BE2C (cell line): ENCODE data around the gene RDH5.

Experiments used
- DNase-seq: peaks from one replicate; pipeline ENCODE4 v3.0.0-alpha.2; 2020
- H3K27me3 ChIP-seq: fragments of 250-450 bp; sonication (Bioruptor Pico); 2 replicates; pipeline ENCODE4 v1.5.1; 2020; ENCODE audit warnings: mild to moderate bottlenecking
- H3K36me3 ChIP-seq: fragments of 250-450 bp; sonication (Bioruptor Pico); 2 replicates; pipeline ENCODE4 v1.5.1; 2020; ENCODE audit warnings: mild to moderate bottlenecking
- H3K4me1 ChIP-seq: fragments of 250-450 bp; sonication (Bioruptor Pico); 2 replicates; pipeline ENCODE4 v1.5.1; 2020
- H3K4me3 ChIP-seq: 2 replicates; pipeline ENCODE4 v1.5.1; 2011; ENCODE audit warnings: low read depth, low read length
- H3K9me3 ChIP-seq: fragments of 250-450 bp; sonication (Bioruptor Pico); 2 replicates; pipeline ENCODE4 v1.5.1; 2020
- CTCF ChIP-seq: IDR thresholded peaks from 2 replicates; pipeline ENCODE4 v1.5.1; 2012; ENCODE audit warnings: mild to moderate bottlenecking, low read depth, low read length

Gene RDH5

DNA sequence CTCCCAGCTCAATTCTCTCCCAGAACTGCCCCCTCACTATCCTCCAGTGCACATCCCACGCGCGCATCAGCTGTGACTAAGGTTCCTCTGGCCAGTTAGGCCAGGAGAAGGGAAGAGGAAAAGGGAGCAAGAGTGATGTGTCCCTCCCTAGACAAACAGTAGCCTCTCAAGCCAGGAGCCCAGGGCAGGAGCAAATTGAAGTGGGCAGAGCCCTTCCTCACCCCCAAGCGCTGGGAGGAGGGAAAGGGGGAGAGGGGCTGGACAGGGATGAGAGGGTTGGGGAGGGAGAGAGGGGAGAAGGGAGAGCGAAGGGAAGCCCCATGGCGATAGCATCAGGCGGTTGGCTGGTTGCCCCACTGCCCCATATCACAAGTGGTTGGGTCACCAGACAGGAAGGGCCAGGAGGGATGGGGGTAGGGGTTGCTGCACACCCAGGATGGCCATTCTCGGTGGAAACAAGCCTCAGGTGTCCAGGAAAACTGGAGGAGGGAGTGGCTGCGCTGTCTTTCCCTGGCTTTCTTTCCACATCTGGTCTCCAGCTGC, 7.5 kb downstream of the RDH5 start:
- peak; percentile 46 for DNase-seq
- no peak for TF ChIP-seq CTCF
- Histone ChIP-seq H3K36me3 (peaks cover 18% of the 10 kb centered on the region), H3K4me3 (peak overlapping the region; percentile 61), H3K4me1 (no peaks in the 10 kb centered on the region; the same call in 1 of the 2 replicates), H3K27me3 (no peaks in the 10 kb centered on the region), H3K9me3 (no peaks in the 10 kb centered on the region)

GRCh38 chr12:55728186-55728938, 8.2 kb downstream of the RDH5 start:
- peak; percentile 61 for DNase-seq
- no peaks in the 10 kb centered on the region for H3K9me3 ChIP-seq

GRCh38 chr12:55728939-55729818, 9.0 kb downstream of the RDH5 start, which contains the start of gene CD63:
TSS of gene CD63 (minus strand) at chr12:55729009. CDS start at chr12:55728341, 668 bp downstream.
- no peaks in the 10 kb centered on the region; the same call in 1 of the 2 replicates for H3K4me1 ChIP-seq
- peak within 1 kb of the TSS; percentile 61 for H3K4me3 ChIP-seq
- peak; percentile 94 for DNase-seq
- TF ChIP-seq CTCF: no peak
- no peaks in the 10 kb centered on the region for H3K9me3 ChIP-seq
- peaks cover 13% of the 10 kb centered on the region for H3K36me3 ChIP-seq
- H3K27me3 ChIP-seq: no peaks in the 10 kb centered on the region

More at GRCh38 chr12:55728186-55728938, 8.2 kb downstream of the RDH5 start:
- Histone ChIP-seq H3K36me3 (peaks cover 18% of the 10 kb centered on the region), H3K4me3 (peak overlapping the region; percentile 61), H3K4me1 (no peaks in the 10 kb centered on the region; the same call in 1 of the 2 replicates), H3K27me3 (no peaks in the 10 kb centered on the region)
- no peak for TF ChIP-seq CTCF

GRCh38 chr12:55729819-55730818, 9.9 kb downstream of the RDH5 start:
- peaks cover 6% of the 10 kb centered on the region for H3K36me3 ChIP-seq
- no peaks in the 10 kb centered on the region for H3K9me3 ChIP-seq
- no peaks in the 10 kb centered on the region for H3K27me3 ChIP-seq
- peak overlapping the region; percentile 61 for H3K4me3 ChIP-seq
- H3K4me1 ChIP-seq: no peaks in the 10 kb centered on the region; the same call in 1 of the 2 replicates
- peak; percentile 63 for DNase-seq
- no peak for TF ChIP-seq CTCF

GRCh38 chr12:55732288-55732687, 12.1 kb downstream of the RDH5 start:
- no peak for DNase-seq
- no peaks in the 10 kb centered on the region for H3K36me3 ChIP-seq
- no peak overlapping the region for H3K4me3 ChIP-seq
- peaks cover 4% of the 10 kb centered on the region; the same call in 1 of the 2 replicates for H3K4me1 ChIP-seq
- TF ChIP-seq CTCF: no peak
- no peaks in the 10 kb centered on the region for H3K9me3 ChIP-seq
- H3K27me3 ChIP-seq: no peaks in the 10 kb centered on the region
